Neural cell (in vitro differentiated cells): ENCODE data around the gene NEK6.

Source experiments
- CTCF ChIP-seq: fragments of 450-650 bp; IDR thresholded peaks from 2 replicates; pipeline ENCODE4 v1.5.1; 2014; ENCODE audit warnings: antibody characterized with exemption, mild to moderate bottlenecking, moderate library complexity; ENCODE audit not compliant: poor library complexity, severe bottlenecking
- EZH2 ChIP-seq: fragments of 200-600, 300-800 bp; shearing (Covaris generic), sonication (generic); IDR thresholded peaks from 2 replicates; pipeline ENCODE4 v1.6.1; 2014; ENCODE audit warnings: antibody characterized with exemption, low read length, borderline replicate concordance, mild to moderate bottlenecking; ENCODE audit not compliant: insufficient read depth, poor library complexity, severe bottlenecking
- POLR2AphosphoS5 ChIP-seq: IDR thresholded peaks from 2 replicates; pipeline ENCODE4 v1.6.1; 2012

- no peak for TF ChIP-seq CTCF
- no peak for TF ChIP-seq EZH2
- no peak for TF ChIP-seq POLR2AphosphoS5
These were observed 63.7 kb downstream of the NEK6 start for GRCh38 chr9:124321416-124321815.
